ENCODE results near the gene CIB4.

CIB4 gene

GRCh38 chr2:26636935-26637334 is 4.2 kb downstream of the CIB4 start:
- in situ Hi-C loops (cut with MboI; ENCODE audit: low pct_unique_long_range_greater_than_20kb, low sequenced_read_pairs, unreplicated experiment) = no loop called here
- TF ChIP-seq CTCF (IDR thresholded peaks at IDR 0.05; ENCODE audit: extremely low read depth, insufficient read depth, missing control alignments) = no peak
- DNase-seq (ENCODE audit: low spot score) = no peak

- in situ Hi-C loops (cut with MboI; ENCODE audit: low pct_unique_long_range_greater_than_20kb, low sequenced_read_pairs, unreplicated experiment) = no loop called here
Observed at GRCh38 chr2:26635401-26635800, 5.8 kb downstream of the CIB4 start.

GRCh38 chr2:26634636-26635230 is 6.4 kb downstream of the CIB4 start:
- TF ChIP-seq CTCF (IDR thresholded peaks at IDR 0.05; ENCODE audit: extremely low read depth, insufficient read depth, missing control alignments) = no peak
- in situ Hi-C loops (cut with MboI; ENCODE audit: low pct_unique_long_range_greater_than_20kb, low sequenced_read_pairs, unreplicated experiment) = no loop called here
- DNase-seq (ENCODE audit: low spot score) = no peak

More at GRCh38 chr2:26635401-26635800, 5.8 kb downstream of the CIB4 start:
- no peak for TF ChIP-seq CTCF (IDR thresholded peaks at IDR 0.05; ENCODE audit: extremely low read depth, insufficient read depth, missing control alignments)
- no peak for DNase-seq (ENCODE audit: low spot score)

GRCh38 chr2:26633993-26634595 is 7.1 kb downstream of the CIB4 start:
- in situ Hi-C loops (cut with MboI; ENCODE audit: low pct_unique_long_range_greater_than_20kb, low sequenced_read_pairs, unreplicated experiment) = no loop called here
- no peak for TF ChIP-seq CTCF (IDR thresholded peaks at IDR 0.05; ENCODE audit: extremely low read depth, insufficient read depth, missing control alignments)
- DNase-seq (ENCODE audit: low spot score) = no peak

- in situ Hi-C loops (cut with MboI; ENCODE audit: low pct_unique_long_range_greater_than_20kb, low sequenced_read_pairs, unreplicated experiment) = no loop called here
- DNase-seq (ENCODE audit: low spot score) = no peak
- no peak for TF ChIP-seq CTCF (IDR thresholded peaks at IDR 0.05; ENCODE audit: extremely low read depth, insufficient read depth, missing control alignments)
Observed at GRCh38 chr2:26633351-26633945, 7.7 kb downstream of the CIB4 start.

GRCh38 chr2:26632624-26633185 is 8.5 kb downstream of the CIB4 start:
- TF ChIP-seq CTCF (IDR thresholded peaks at IDR 0.05; ENCODE audit: extremely low read depth, insufficient read depth, missing control alignments) = no peak
- DNase-seq (ENCODE audit: low spot score) = no peak
- in situ Hi-C loops (cut with MboI; ENCODE audit: low pct_unique_long_range_greater_than_20kb, low sequenced_read_pairs, unreplicated experiment) = no loop called here
